GM12878 (cell line): Measurements from ENCODE around the gene SACS.

Experiments used
- ATF2 ChIP-seq: IDR thresholded peaks from 2 replicates; pipeline ENCODE4 v1.6.1; 2012; ENCODE audit warnings: low read length, inconsistent platforms
- ATF3 ChIP-seq: IDR thresholded peaks from 2 replicates; pipeline ENCODE4 v1.6.1; 2011; ENCODE audit warnings: low read depth, mild to moderate bottlenecking, low read length, moderate library complexity, borderline replicate concordance; ENCODE audit errors: extremely low read depth
- CTCF ChIP-seq, 3 experiments: IDR thresholded peaks in 2 of 3; conservative IDR thresholded peaks in 1 of 3; 2 replicates each; pipeline ENCODE4 v1.5.1; 2011; ENCODE audit warnings: low read depth in 3 of 3, low read length in 3 of 3, mild to moderate bottlenecking in 3 of 3, control low read depth in 2 of 3, moderate library complexity in 2 of 3, inconsistent platforms in 1 of 3, mixed read lengths in 1 of 3; ENCODE audit not compliant: control insufficient read depth in 2 of 3, insufficient read depth in 1 of 3; ENCODE audit errors: extremely low read depth in 1 of 3
- EP300 ChIP-seq, 2 experiments: fragments of 150-350 bp in 1 of 2; IDR thresholded peaks; 2 replicates each; pipeline ENCODE4 v1.6.1; 2011 to 2012; ENCODE audit warnings: low read depth in 2 of 2, low read length in 2 of 2, borderline replicate concordance in 1 of 2, improper control_type of control experiment in 1 of 2, inconsistent platforms in 1 of 2; ENCODE audit not compliant: control insufficient read depth in 1 of 2
- POU2F2 ChIP-seq: IDR thresholded peaks from 3 replicates; pipeline ENCODE4 v1.6.1; 2011; ENCODE audit warnings: low read depth, mild to moderate bottlenecking, low read length, borderline replicate concordance
- SREBF1 ChIP-seq: IDR thresholded peaks from 2 replicates; pipeline ENCODE4 v1.6.1; 2012; ENCODE audit warnings: mild to moderate bottlenecking, low read length

GRCh38 chr13:23449398-23450162 lies 16.1 kb upstream of the SACS start:
- TF ChIP-seq ATF3 = no peak
- TF ChIP-seq CTCF (IDR thresholded peaks at IDR 0.05 in 2 of 3, conservative IDR thresholded peaks at IDR 0.05 in 1 of 3; ENCODE audit: control insufficient read depth in 2 of 3, extremely low read depth in 1 of 3, insufficient read depth in 1 of 3, low read depth in 3 of 3, low read length in 3 of 3) = no peak
- TF ChIP-seq POU2F2 = no peak
- no peak for TF ChIP-seq ATF2
- no peak for TF ChIP-seq EP300 (IDR thresholded peaks at IDR 0.05; ENCODE audit: borderline replicate concordance in 1 of 2, control insufficient read depth in 1 of 2, low read depth in 2 of 2, low read length in 2 of 2)
- TF ChIP-seq SREBF1 = no peak
